ENCODE data around the gene SLC24A4.

Gene SLC24A4

GRCh38 chr14:92414690-92415445 is 91.9 kb downstream of the SLC24A4 start:
- TF ChIP-seq PRDM1 (tag by site-specific recombination; IDR thresholded peaks at IDR 0.05) (no peak), ZFP37 (tag by site-specific recombination; IDR thresholded peaks at IDR 0.05) (no peak), TCF7L2 (IDR thresholded peaks at IDR 0.05; ENCODE audit: borderline replicate concordance, low read depth, low read length) (no peak), ZNF202 (tag by site-specific recombination; IDR thresholded peaks at IDR 0.05; ENCODE audit: borderline replicate concordance) (no peak), ZBTB20 (tag by site-specific recombination; IDR thresholded peaks at IDR 0.05) (no peak), ZNF626 (tag by site-specific recombination; IDR thresholded peaks at IDR 0.05) (no peak)
- H3K9me3 ChIP-seq (ENCODE audit: control insufficient read depth, insufficient read depth, low read depth, low read length) = no peaks in the 10 kb centered on the region
- H3K27ac ChIP-seq (ENCODE audit: extremely low read depth, low read depth, low read length) = no peak overlapping the region
- POLR2A ChIA-PET = no interaction called here
- no peaks in the 10 kb centered on the region for H3K4me1 ChIP-seq (ENCODE audit: control insufficient read depth, insufficient read depth, low read length)
- CTCF ChIA-PET = interaction anchor here (0.7 kb wide), 1 partner anchor 57 kb away, joined by 3 read pairs; no protein-coding TSS in a partner anchor
- H3K36me3 ChIP-seq (ENCODE audit: control insufficient read depth in 2 of 2, insufficient read depth in 1 of 2, low read length in 2 of 2) = no peaks in the 10 kb centered on the region
- no peak overlapping the region for H3K4me3 ChIP-seq (ENCODE audit: low read depth, low read length)

- ChIA-PET CTCF (no interaction called here), POLR2A (no interaction called here)
- Histone ChIP-seq H3K36me3 (ENCODE audit: control insufficient read depth in 2 of 2, insufficient read depth in 1 of 2, low read length in 2 of 2) (no peaks in the 10 kb centered on the region), H3K4me3 (ENCODE audit: low read depth, low read length) (no peak overlapping the region), H3K4me1 (ENCODE audit: control insufficient read depth, insufficient read depth, low read length) (no peaks in the 10 kb centered on the region), H3K9me3 (ENCODE audit: control insufficient read depth, insufficient read depth, low read depth, low read length) (no peaks in the 10 kb centered on the region), H3K27ac (ENCODE audit: extremely low read depth, low read depth, low read length) (no peak overlapping the region)
- TF ChIP-seq SETDB1 (IDR thresholded peaks at IDR 0.05; ENCODE audit: insufficient read length, low read length) = no peak
- TF ChIP-seq ZNF830 (tag by site-specific recombination; IDR thresholded peaks at IDR 0.05; ENCODE audit: low read depth) = no peak
- TF ChIP-seq ATF2 (tag by site-specific recombination; IDR thresholded peaks at IDR 0.05; ENCODE audit: low read depth) = no peak
- no peak for TF ChIP-seq ZNF747 (tag by site-specific recombination; IDR thresholded peaks at IDR 0.05)
- TF ChIP-seq ZBTB44 (tag by site-specific recombination; IDR thresholded peaks at IDR 0.05) = no peak
- no peak for TF ChIP-seq ZNF239 (tag by site-specific recombination; IDR thresholded peaks at IDR 0.05)
- no peak for TF ChIP-seq BCL6B (tag by site-specific recombination; IDR thresholded peaks at IDR 0.05)
- no peak for TF ChIP-seq ZNF248 (tag by site-specific recombination; IDR thresholded peaks at IDR 0.05)
- TF ChIP-seq ZNF426 (tag by site-specific recombination; IDR thresholded peaks at IDR 0.05) = no peak
- no peak for TF ChIP-seq ZNF701 (tag by site-specific recombination; IDR thresholded peaks at IDR 0.05)
- TF ChIP-seq ZNF624 (tag by site-specific recombination; IDR thresholded peaks at IDR 0.05) = no peak
- TF ChIP-seq ZNF521 (tag by site-specific recombination; IDR thresholded peaks at IDR 0.05) = no peak
- TF ChIP-seq ZNF843 (tag by site-specific recombination; IDR thresholded peaks at IDR 0.05) = no peak
- TF ChIP-seq ZNF280D (tag by site-specific recombination; IDR thresholded peaks at IDR 0.05) = no peak
- TF ChIP-seq ZNF473 (tag by site-specific recombination; IDR thresholded peaks at IDR 0.05) = no peak
- TF ChIP-seq GLI2 (tag by site-specific recombination; IDR thresholded peaks at IDR 0.05; ENCODE audit: borderline replicate concordance, low read depth) = no peak
- TF ChIP-seq ZNF341 (tag by site-specific recombination; IDR thresholded peaks at IDR 0.05; ENCODE audit: low read depth) = no peak
- TF ChIP-seq SP2 (tag by site-specific recombination; IDR thresholded peaks at IDR 0.05) = no peak
- no peak for TF ChIP-seq ZNF561 (tag by site-specific recombination; IDR thresholded peaks at IDR 0.05; ENCODE audit: borderline replicate concordance)
These were observed 93.0 kb downstream of the SLC24A4 start for GRCh38 chr14:92415969-92416368.

Measured in HEK293 (cell line).